ENCODE results near the gene LRRC36.

DNA sequence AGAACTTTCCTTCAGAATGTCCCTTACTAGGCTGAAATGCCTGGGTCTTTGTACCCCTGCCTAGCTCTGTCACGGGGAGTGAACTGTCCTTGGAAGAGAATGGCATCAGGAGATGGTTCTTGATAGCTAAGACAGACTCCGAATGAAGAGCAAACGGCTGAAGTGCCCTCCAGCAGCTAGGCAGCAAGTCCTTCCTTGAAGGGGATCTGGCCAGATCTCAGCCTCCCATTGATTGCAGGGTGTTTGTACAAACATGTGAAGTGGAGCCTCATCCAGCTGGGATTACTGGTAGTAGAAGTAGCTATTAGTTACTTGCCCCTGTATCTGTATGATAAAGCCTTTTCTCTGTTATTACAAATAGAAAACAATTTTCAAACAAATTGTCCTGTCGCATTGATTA is 30.9 kb downstream of the LRRC36 start:
- TF ChIP-seq, protein P1, sequence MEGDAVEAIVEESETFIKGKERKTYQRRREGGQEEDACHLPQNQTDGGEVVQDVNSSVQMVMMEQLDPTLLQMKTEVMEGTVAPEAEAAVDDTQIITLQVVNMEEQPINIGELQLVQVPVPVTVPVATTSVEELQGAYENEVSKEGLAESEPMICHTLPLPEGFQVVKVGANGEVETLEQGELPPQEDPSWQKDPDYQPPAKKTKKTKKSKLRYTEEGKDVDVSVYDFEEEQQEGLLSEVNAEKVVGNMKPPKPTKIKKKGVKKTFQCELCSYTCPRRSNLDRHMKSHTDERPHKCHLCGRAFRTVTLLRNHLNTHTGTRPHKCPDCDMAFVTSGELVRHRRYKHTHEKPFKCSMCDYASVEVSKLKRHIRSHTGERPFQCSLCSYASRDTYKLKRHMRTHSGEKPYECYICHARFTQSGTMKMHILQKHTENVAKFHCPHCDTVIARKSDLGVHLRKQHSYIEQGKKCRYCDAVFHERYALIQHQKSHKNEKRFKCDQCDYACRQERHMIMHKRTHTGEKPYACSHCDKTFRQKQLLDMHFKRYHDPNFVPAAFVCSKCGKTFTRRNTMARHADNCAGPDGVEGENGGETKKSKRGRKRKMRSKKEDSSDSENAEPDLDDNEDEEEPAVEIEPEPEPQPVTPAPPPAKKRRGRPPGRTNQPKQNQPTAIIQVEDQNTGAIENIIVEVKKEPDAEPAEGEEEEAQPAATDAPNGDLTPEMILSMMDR (IDR thresholded peaks at IDR 0.05; ENCODE audit: low read depth, low read length, poor library complexity, severe bottlenecking): no peak
- TF ChIP-seq EZH2phosphoT487 (IDR thresholded peaks at IDR 0.05; ENCODE audit: borderline replicate concordance, low read length): no peak
